Osteoblast (primary cell): ENCODE data around the gene SLC4A8. TPM values are rescaled to one million over a fixed set of nuclear protein-coding genes. Genes with fewer than 3 reads are reported as not detected.

Source experiments
- DNase-seq: peaks from one replicate; pipeline ENCODE4 v3.0.0; 2011; ENCODE audit warnings: low spot score, mixed read lengths; ENCODE audit not compliant: insufficient read length; ENCODE audit errors: missing footprints
- H2AFZ ChIP-seq: 2 replicates; pipeline ENCODE4 v1.6.0; 2011; ENCODE audit warnings: mild to moderate bottlenecking, low read length
- H3K27ac ChIP-seq: 2 replicates; pipeline ENCODE4 v1.5.1; 2011; ENCODE audit warnings: mild to moderate bottlenecking, low read depth, low read length, moderate library complexity
- H3K27me3 ChIP-seq: 2 replicates; pipeline ENCODE4 v1.6.0; 2012; ENCODE audit warnings: mild to moderate bottlenecking, control low read depth, inconsistent platforms, low read length, moderate library complexity; ENCODE audit not compliant: insufficient read depth
- H3K36me3 ChIP-seq: 2 replicates; pipeline ENCODE4 v1.5.1; 2011; ENCODE audit warnings: mild to moderate bottlenecking, low read length, control low read depth, moderate library complexity; ENCODE audit not compliant: insufficient read depth
- H3K4me1 ChIP-seq: 2 replicates; pipeline ENCODE4 v1.5.1; 2011; ENCODE audit warnings: mild to moderate bottlenecking, low read length, control low read depth, moderate library complexity; ENCODE audit not compliant: insufficient read depth
- H3K4me2 ChIP-seq: 2 replicates; pipeline ENCODE4 v1.6.0; 2011; ENCODE audit warnings: mild to moderate bottlenecking, low read length; ENCODE audit not compliant: insufficient read depth
- H3K4me3 ChIP-seq: fragments of 200-600 bp; sonication (generic); 3 replicates; pipeline ENCODE4 v1.5.1; 2012; ENCODE audit warnings: mild to moderate bottlenecking, low read length, inconsistent platforms; ENCODE audit not compliant: insufficient read depth
- H3K79me2 ChIP-seq: 2 replicates; pipeline ENCODE4 v1.6.0; 2012; ENCODE audit warnings: mild to moderate bottlenecking, low read length, control low read depth, inconsistent platforms; ENCODE audit not compliant: insufficient read depth
- H3K9me3 ChIP-seq: 2 replicates; pipeline ENCODE4 v1.5.1; 2011; ENCODE audit warnings: low read depth, low read length, control low read depth
- H4K20me1 ChIP-seq: 2 replicates; pipeline ENCODE4 v1.6.0; 2012; ENCODE audit warnings: mild to moderate bottlenecking, low read length, control low read depth; ENCODE audit not compliant: insufficient read depth
- total RNA-seq: library from RNA; depleted of rRNA; stranded (reverse); fragments of >200 nt; gene quantifications from 2 replicates; pipeline ENCODE4 v1.2.3, GENCODE V29; 2012
- TF ChIP-seq, protein P1 (sequence below): IDR thresholded peaks from 2 replicates; pipeline ENCODE4 v1.5.1; 2011; ENCODE audit warnings: mild to moderate bottlenecking, low read depth, low read length, moderate library complexity; ENCODE audit errors: extremely low read depth

Gene SLC4A8
- total RNA-seq, 1 donor = 2.9 TPM

DNA sequence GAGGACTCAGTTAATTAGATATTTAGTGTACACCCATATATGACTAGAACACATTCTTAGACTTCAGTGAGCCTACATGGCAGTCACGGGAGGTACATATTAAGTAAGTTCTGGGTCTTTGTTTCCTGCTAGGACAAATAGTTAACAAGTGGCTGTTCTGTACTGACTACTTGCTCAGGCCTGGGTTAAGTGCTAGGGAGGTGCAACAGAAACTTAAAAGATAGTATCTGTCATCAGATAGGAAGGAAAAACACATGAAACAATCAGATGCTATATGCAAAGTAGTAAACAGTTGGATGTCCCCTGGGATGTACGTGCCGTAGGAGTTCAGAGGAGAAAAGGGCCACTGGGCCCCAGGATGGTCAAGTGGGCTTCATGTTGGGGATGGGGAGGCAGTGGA is 59.5 kb downstream of the SLC4A8 start:
- Histone ChIP-seq H3K79me2 (no peaks in the 10 kb centered on the region), H4K20me1 (no peaks in the 10 kb centered on the region), H3K4me2 (no peak overlapping the region), H3K36me3 (no peaks in the 10 kb centered on the region), H3K9me3 (no peaks in the 10 kb centered on the region), H3K27ac (no peak overlapping the region), H3K4me1 (no peaks in the 10 kb centered on the region), H3K27me3 (no peaks in the 10 kb centered on the region), H3K4me3 (no peak overlapping the region), H2AFZ (no peak overlapping the region)
- DNase-seq = no peak
- TF ChIP-seq, protein P1, sequence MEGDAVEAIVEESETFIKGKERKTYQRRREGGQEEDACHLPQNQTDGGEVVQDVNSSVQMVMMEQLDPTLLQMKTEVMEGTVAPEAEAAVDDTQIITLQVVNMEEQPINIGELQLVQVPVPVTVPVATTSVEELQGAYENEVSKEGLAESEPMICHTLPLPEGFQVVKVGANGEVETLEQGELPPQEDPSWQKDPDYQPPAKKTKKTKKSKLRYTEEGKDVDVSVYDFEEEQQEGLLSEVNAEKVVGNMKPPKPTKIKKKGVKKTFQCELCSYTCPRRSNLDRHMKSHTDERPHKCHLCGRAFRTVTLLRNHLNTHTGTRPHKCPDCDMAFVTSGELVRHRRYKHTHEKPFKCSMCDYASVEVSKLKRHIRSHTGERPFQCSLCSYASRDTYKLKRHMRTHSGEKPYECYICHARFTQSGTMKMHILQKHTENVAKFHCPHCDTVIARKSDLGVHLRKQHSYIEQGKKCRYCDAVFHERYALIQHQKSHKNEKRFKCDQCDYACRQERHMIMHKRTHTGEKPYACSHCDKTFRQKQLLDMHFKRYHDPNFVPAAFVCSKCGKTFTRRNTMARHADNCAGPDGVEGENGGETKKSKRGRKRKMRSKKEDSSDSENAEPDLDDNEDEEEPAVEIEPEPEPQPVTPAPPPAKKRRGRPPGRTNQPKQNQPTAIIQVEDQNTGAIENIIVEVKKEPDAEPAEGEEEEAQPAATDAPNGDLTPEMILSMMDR = no peak

DNA sequence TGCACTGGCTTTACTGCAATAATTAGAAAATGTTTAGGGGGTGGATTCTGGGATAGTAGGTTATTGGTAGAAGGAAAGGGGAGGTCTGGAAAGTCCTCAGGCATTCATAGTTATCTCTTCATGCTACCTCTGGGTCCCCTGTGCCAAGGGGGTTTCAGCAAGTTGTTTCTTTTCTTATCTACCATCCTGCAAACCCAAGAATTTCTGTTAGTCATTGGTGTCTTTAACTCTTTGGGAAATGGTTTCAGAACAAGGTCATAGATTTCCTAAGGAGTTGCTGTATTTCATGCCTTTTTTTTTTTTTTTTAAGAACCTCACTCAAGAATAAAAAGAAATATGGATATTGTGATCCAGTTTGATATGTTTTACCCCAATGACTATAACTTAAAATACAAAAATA is 63.6 kb downstream of the SLC4A8 start:
- TF ChIP-seq, protein P1 = no peak
- Histone ChIP-seq H3K79me2 (no peaks in the 10 kb centered on the region), H3K4me1 (no peaks in the 10 kb centered on the region), H3K4me3 (no peak overlapping the region), H4K20me1 (no peaks in the 10 kb centered on the region), H3K36me3 (no peaks in the 10 kb centered on the region), H3K9me3 (no peaks in the 10 kb centered on the region), H3K4me2 (no peak overlapping the region), H3K27ac (no peak overlapping the region), H2AFZ (no peak overlapping the region), H3K27me3 (no peaks in the 10 kb centered on the region)
- DNase-seq = no peak

DNA sequence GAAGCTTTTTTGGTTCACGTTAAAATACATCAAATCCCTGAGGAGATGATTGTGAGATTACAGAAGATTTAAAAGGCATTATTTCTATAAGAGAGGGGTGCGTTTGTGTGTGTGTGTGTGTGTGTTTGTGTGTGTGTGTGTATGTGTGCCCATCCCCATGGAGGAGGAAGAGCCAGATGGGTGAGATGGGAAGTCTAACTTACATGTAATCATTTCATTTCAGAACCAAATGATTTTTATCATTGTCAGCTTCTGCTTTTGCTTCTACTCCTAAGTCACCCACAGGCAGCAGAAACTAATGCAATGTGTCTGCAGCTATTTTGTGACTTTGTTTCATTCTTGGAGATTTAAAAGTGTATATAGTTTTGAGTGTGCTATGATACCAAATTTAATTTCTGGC is 68.7 kb downstream of the SLC4A8 start:
- no peak overlapping the region for H3K27ac ChIP-seq
- no peaks in the 10 kb centered on the region for H3K4me1 ChIP-seq
- H3K4me3 ChIP-seq = no peak overlapping the region
- H4K20me1 ChIP-seq = no peaks in the 10 kb centered on the region
- no peaks in the 10 kb centered on the region for H3K36me3 ChIP-seq
- DNase-seq = no peak
- TF ChIP-seq, protein P1 = no peak
- H3K9me3 ChIP-seq = no peaks in the 10 kb centered on the region
- no peak overlapping the region for H2AFZ ChIP-seq
- no peaks in the 10 kb centered on the region for H3K79me2 ChIP-seq
- H3K27me3 ChIP-seq = no peaks in the 10 kb centered on the region
- H3K4me2 ChIP-seq = no peak overlapping the region

DNA sequence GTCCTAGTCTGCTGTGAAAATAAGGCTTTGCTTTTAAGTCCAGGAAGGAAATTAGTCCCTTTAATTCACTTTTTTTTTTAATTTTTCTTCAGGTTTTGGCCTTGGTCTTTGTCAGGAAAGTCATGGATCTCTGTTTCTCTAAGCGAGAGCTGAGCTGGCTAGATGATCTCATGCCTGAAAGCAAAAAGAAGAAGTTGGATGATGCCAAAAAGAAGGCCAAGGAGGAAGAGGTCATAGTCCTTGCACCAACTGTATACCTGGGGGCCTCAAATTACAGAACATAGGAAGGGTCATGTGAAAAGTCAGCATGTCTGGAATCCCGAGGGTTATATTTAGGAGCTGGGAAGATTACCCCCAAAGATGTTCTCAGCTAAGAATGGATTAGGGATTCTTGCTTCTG is 72.3 kb downstream of the SLC4A8 start:
- no peaks in the 10 kb centered on the region for H3K9me3 ChIP-seq
- no peaks in the 10 kb centered on the region for H4K20me1 ChIP-seq
- no peaks in the 10 kb centered on the region for H3K4me1 ChIP-seq
- H2AFZ ChIP-seq = no peak overlapping the region
- H3K36me3 ChIP-seq = no peaks in the 10 kb centered on the region
- H3K27me3 ChIP-seq = no peaks in the 10 kb centered on the region
- no peak overlapping the region for H3K4me3 ChIP-seq
- DNase-seq = peak; percentile 22
- H3K79me2 ChIP-seq = no peaks in the 10 kb centered on the region
- no peak overlapping the region for H3K27ac ChIP-seq
- TF ChIP-seq, protein P1 = no peak
- H3K4me2 ChIP-seq = no peak overlapping the region
